PFSK-1 (cell line): Measurements from ENCODE around the gene MYT1.

Experiments
- FOXP2 ChIP-seq: optimal IDR thresholded peaks from 2 replicates; pipeline ENCODE3; 2011; ENCODE audit warnings: borderline replicate concordance, control low read depth, inconsistent platforms; ENCODE audit not compliant: insufficient read depth; ENCODE audit errors: extremely low read length, extremely low read depth
- POLR2AphosphoS5 ChIP-seq: IDR thresholded peaks from 2 replicates; pipeline ENCODE4 v1.6.1; 2012; ENCODE audit warnings: low read depth, mild to moderate bottlenecking, control low read depth, low read length, moderate library complexity
- REST ChIP-seq, 2 experiments: IDR thresholded peaks; 2 replicates each; pipeline versions ENCODE4 v1.6.1 to v1.8.0; 2011 to 2012; ENCODE audit warnings: low read depth in 2 of 2, low read length in 2 of 2, control low read depth in 1 of 2, inconsistent platforms in 1 of 2, mild to moderate bottlenecking in 1 of 2, moderate library complexity in 1 of 2; ENCODE audit not compliant: insufficient read depth in 1 of 2
- SIN3A ChIP-seq: IDR thresholded peaks from 2 replicates; pipeline ENCODE4 v1.6.1; 2012; ENCODE audit warnings: mild to moderate bottlenecking, low read length, moderate library complexity, borderline replicate concordance; ENCODE audit not compliant: insufficient read depth
- TAF1 ChIP-seq: IDR thresholded peaks from 2 replicates; pipeline ENCODE4 v1.6.1; 2012; ENCODE audit warnings: low read length, control low read depth, borderline replicate concordance; ENCODE audit not compliant: insufficient read depth

GRCh38 chr20:64130271-64130670 is 34.0 kb upstream of the MYT1 start:
- TF ChIP-seq REST (IDR thresholded peaks at IDR 0.05; ENCODE audit: insufficient read depth in 1 of 2, low read depth in 2 of 2, low read length in 2 of 2) (no peak), POLR2AphosphoS5 (no peak), TAF1 (no peak), SIN3A (no peak), FOXP2 (no peak)
